PFSK-1 (cell line): ENCODE results near the gene CCDC200.

ENCODE experiments used
- POLR2AphosphoS5 ChIP-seq: IDR thresholded peaks from 2 replicates; pipeline ENCODE4 v1.6.1; 2012; ENCODE audit warnings: low read depth, mild to moderate bottlenecking, control low read depth, low read length, moderate library complexity
- SIN3A ChIP-seq: IDR thresholded peaks from 2 replicates; pipeline ENCODE4 v1.6.1; 2012; ENCODE audit warnings: mild to moderate bottlenecking, low read length, moderate library complexity, borderline replicate concordance; ENCODE audit not compliant: insufficient read depth
- TF ChIP-seq, protein P1 (sequence below), 2 experiments: IDR thresholded peaks; 2 replicates each; pipeline versions ENCODE4 v1.6.1 to v1.8.0; 2011 to 2012; ENCODE audit warnings: low read depth in 2 of 2, low read length in 2 of 2, control low read depth in 1 of 2, inconsistent platforms in 1 of 2, mild to moderate bottlenecking in 1 of 2, moderate library complexity in 1 of 2; ENCODE audit not compliant: insufficient read depth in 1 of 2

DNA sequence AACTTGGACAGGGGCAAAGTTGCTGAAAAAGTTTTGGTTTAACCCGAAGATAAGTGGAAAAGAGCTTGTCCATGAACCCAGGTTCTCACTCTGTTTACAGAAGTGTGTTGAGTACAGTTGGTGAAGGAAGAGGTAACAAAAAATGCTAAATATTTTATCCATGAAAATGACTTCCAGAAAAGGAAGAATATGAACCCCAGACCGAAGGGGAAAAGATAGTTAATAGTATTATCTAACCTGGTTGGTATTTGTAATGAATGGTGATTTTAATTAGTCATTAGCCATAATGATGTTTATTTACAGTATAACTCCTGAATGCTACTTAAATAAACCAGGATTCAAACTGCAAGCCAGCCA lies 17.3 kb downstream of the CCDC200 start:
- TF ChIP-seq, protein P1, sequence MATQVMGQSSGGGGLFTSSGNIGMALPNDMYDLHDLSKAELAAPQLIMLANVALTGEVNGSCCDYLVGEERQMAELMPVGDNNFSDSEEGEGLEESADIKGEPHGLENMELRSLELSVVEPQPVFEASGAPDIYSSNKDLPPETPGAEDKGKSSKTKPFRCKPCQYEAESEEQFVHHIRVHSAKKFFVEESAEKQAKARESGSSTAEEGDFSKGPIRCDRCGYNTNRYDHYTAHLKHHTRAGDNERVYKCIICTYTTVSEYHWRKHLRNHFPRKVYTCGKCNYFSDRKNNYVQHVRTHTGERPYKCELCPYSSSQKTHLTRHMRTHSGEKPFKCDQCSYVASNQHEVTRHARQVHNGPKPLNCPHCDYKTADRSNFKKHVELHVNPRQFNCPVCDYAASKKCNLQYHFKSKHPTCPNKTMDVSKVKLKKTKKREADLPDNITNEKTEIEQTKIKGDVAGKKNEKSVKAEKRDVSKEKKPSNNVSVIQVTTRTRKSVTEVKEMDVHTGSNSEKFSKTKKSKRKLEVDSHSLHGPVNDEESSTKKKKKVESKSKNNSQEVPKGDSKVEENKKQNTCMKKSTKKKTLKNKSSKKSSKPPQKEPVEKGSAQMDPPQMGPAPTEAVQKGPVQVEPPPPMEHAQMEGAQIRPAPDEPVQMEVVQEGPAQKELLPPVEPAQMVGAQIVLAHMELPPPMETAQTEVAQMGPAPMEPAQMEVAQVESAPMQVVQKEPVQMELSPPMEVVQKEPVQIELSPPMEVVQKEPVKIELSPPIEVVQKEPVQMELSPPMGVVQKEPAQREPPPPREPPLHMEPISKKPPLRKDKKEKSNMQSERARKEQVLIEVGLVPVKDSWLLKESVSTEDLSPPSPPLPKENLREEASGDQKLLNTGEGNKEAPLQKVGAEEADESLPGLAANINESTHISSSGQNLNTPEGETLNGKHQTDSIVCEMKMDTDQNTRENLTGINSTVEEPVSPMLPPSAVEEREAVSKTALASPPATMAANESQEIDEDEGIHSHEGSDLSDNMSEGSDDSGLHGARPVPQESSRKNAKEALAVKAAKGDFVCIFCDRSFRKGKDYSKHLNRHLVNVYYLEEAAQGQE (IDR thresholded peaks at IDR 0.05; ENCODE audit: insufficient read depth in 1 of 2, low read depth in 2 of 2, low read length in 2 of 2), result no peak
- TF ChIP-seq POLR2AphosphoS5, result no peak
- no peak for TF ChIP-seq SIN3A
